HepG2 (cell line): Measurements from ENCODE around the gene SECTM1. TPM values are rescaled to one million over a fixed set of nuclear protein-coding genes. Genes with fewer than 3 reads are reported as not detected.

Experiments
- BCL6 ChIP-seq: IDR thresholded peaks from 2 replicates; pipeline ENCODE4 v1.6.1; 2016; ENCODE audit warnings: missing genetic modification reagents, missing compliant biosample characterization
- FOXO1 ChIP-seq: sonication (generic); formaldehyde crosslinking; IDR thresholded peaks from 2 replicates; pipeline ENCODE4 v1.4.0; 2020; ENCODE audit warnings: missing genetic modification reagents
- HMG20B ChIP-seq: conservative IDR thresholded peaks from 2 replicates; pipeline ENCODE4 v1.6.1; 2016; ENCODE audit warnings: missing genetic modification reagents, missing compliant biosample characterization
- HNF1A ChIP-seq, 2 experiments: sonication (generic) in 1 of 2; formaldehyde crosslinking in 1 of 2; IDR thresholded peaks; 2 replicates each; pipeline versions ENCODE4 v1.4.0 to v1.6.1; 2016 to 2020; ENCODE audit warnings: borderline replicate concordance in 1 of 2, low read depth in 1 of 2, mild to moderate bottlenecking in 1 of 2, missing genetic modification reagents in 1 of 2
- HNF1B ChIP-seq: sonication (generic); formaldehyde crosslinking; IDR thresholded peaks from 2 replicates; pipeline ENCODE4 v1.5.1; 2020; ENCODE audit warnings: mild to moderate bottlenecking, moderate library complexity, missing genetic modification reagents
- KDM5A ChIP-seq: fragments of 200-600 bp; sonication (generic); IDR thresholded peaks from 2 replicates; pipeline ENCODE4 v1.7.0; 2018; ENCODE audit warnings: antibody characterized with exemption, mild to moderate bottlenecking, low read length, borderline replicate concordance
- KLF16 ChIP-seq, 2 experiments: sonication (generic) in 1 of 2; formaldehyde crosslinking in 1 of 2; IDR thresholded peaks; 2 replicates each; pipeline versions ENCODE4 v1.6.1 to v1.8.0; 2016 to 2023; ENCODE audit warnings: missing genetic modification reagents in 2 of 2, missing compliant biosample characterization in 1 of 2
- MED1 ChIP-seq: sonication (generic); formaldehyde crosslinking; IDR thresholded peaks from 2 replicates; pipeline ENCODE4 v1.4.0; 2020; ENCODE audit warnings: missing genetic modification reagents
- MEF2D ChIP-seq: sonication (generic); formaldehyde crosslinking; IDR thresholded peaks from 2 replicates; pipeline ENCODE4 v1.5.1; 2020; ENCODE audit warnings: mild to moderate bottlenecking, missing genetic modification reagents
- NFATC3 ChIP-seq: sonication (generic); formaldehyde crosslinking; IDR thresholded peaks from 2 replicates; pipeline ENCODE4 v1.5.1; 2020; ENCODE audit warnings: mild to moderate bottlenecking, missing genetic modification reagents
- NR2F1 ChIP-seq, 2 experiments: fragments of 450-650 bp in 1 of 2; formaldehyde crosslinking in 1 of 2; IDR thresholded peaks; 2 replicates each; pipeline versions ENCODE4 v1.5.0 to v1.6.1; 2016 to 2020; ENCODE audit warnings: mild to moderate bottlenecking in 1 of 2, missing compliant biosample characterization in 1 of 2, missing genetic modification reagents in 1 of 2, moderate library complexity in 1 of 2
- POLR2AphosphoS5 ChIP-seq: IDR thresholded peaks from 2 replicates; pipeline ENCODE4 v1.6.1; 2012; ENCODE audit warnings: low read depth, low read length
- REL ChIP-seq: sonication (generic); formaldehyde crosslinking; conservative IDR thresholded peaks from 2 replicates; pipeline ENCODE4 v1.8.0; 2022; ENCODE audit warnings: mild to moderate bottlenecking, missing genetic modification reagents, moderate library complexity
- TEAD3 ChIP-seq: optimal IDR thresholded peaks from 2 replicates; pipeline ENCODE3; 2016; ENCODE audit warnings: borderline replicate concordance
- ZFAT ChIP-seq: sonication (generic); formaldehyde crosslinking; conservative IDR thresholded peaks from 2 replicates; pipeline ENCODE4 v1.8.1; 2023; ENCODE audit warnings: missing genetic modification reagents, inconsistent platforms
- ZNF496 ChIP-seq: sonication (generic); formaldehyde crosslinking; IDR thresholded peaks from 2 replicates; pipeline ENCODE4 v1.8.1; 2023; ENCODE audit warnings: mild to moderate bottlenecking, moderate library complexity, missing genetic modification reagents; ENCODE audit not compliant: insufficient replicate concordance
- polyA plus RNA-seq, 8 experiments: library from polyadenylated mRNA; depleted of rRNA in 3 of 8; stranded (reverse) in 7 of 8; unstranded in 1 of 8; fragments of >200 nt; fragmentation: Illumina TruSeq in 4 of 8; extraction: Trizol in 4 of 8; gene quantifications; 2 replicates each; pipeline versions ENCODE4 v1.2.1 to v1.2.3, GENCODE V29; 2011 to 2016; ENCODE audit warnings: low read depth in 4 of 8, missing spikeins in 1 of 8, mixed read lengths in 1 of 8; ENCODE audit not compliant: insufficient read depth in 1 of 8
- total RNA-seq, 5 experiments: library from RNA; depleted of rRNA; stranded (reverse); fragments of >200 nt; fragmentation: Illumina TruSeq; extraction: Trizol; gene quantifications; 2 replicates each; pipeline ENCODE4 v1.2.3, GENCODE V29; 2016; ENCODE audit warnings: low read depth in 1 of 5

The SECTM1 gene
- total and polyA plus RNA-seq, 2 of the 13 experiments (the other 11 are each of a cell fraction or from before 2014, with no cell fraction given) = 3.5 to 5.3 TPM

- no peak for TF ChIP-seq HNF1A (IDR thresholded peaks at IDR 0.05; ENCODE audit: low read depth)
- TF ChIP-seq HNF1A (CRISPR knock-in tag; IDR thresholded peaks at IDR 0.05; ENCODE audit: borderline replicate concordance) = peak; percentile 51
- TF ChIP-seq KDM5A = no peak
- peak; percentile 87 for TF ChIP-seq MED1 (CRISPR knock-in tag)
- TF ChIP-seq TEAD3 (CRISPR knock-in tag) = peak; percentile 93
- no peak for TF ChIP-seq ZFAT (CRISPR knock-in tag)
- TF ChIP-seq HNF1B (CRISPR knock-in tag) = peak; percentile 78
- TF ChIP-seq FOXO1 (CRISPR knock-in tag) = peak; percentile 47
- TF ChIP-seq REL (CRISPR knock-in tag) = no peak
- TF ChIP-seq NFATC3 (CRISPR knock-in tag) = no peak
- peak; percentile 67 for TF ChIP-seq BCL6 (CRISPR knock-in tag)
- TF ChIP-seq NR2F1 (CRISPR knock-in tag; IDR thresholded peaks at IDR 0.05) = peak in 1 of 2 experiments; percentile 42; a peak in 1 of 4 replicates
- TF ChIP-seq MEF2D (CRISPR knock-in tag) = peak; percentile 95
- TF ChIP-seq HMG20B = peak; percentile 20; the same call in 1 of the 2 replicates
- no peak for TF ChIP-seq ZNF496 (CRISPR knock-in tag)
- TF ChIP-seq KLF16 (CRISPR knock-in tag; IDR thresholded peaks at IDR 0.05) = no peak
- peak; percentile 49; the same call in 1 of the 2 replicates for TF ChIP-seq POLR2AphosphoS5
Measured at GRCh38 chr17:82330322-82331239, 3.0 kb downstream of the SECTM1 start (continued).
